Adrenal gland (tissue), 12 donors: ENCODE measurements around the gene BCL2. TPM values are rescaled to one million over a fixed set of nuclear protein-coding genes. Genes with fewer than 3 reads are reported as not detected.

Experiments used
- DNase-seq, 7 donors: peaks; one replicate each; pipeline ENCODE4 v3.0.0-alpha.2; 2019 to 2020
- H3K27ac ChIP-seq, 5 donors: fragments of 200-600 bp; sonication (generic) in 4 of 5; 1 replicate in 3 of 5; 2 replicates in 2 of 5; pipeline versions ENCODE4 v1.5.1 to v1.8.0; 2016 to 2020; ENCODE audit warnings: mild to moderate bottlenecking in 1 of 5
- H3K27me3 ChIP-seq: fragments of 200-600 bp; 2 replicates; pipeline ENCODE4 v1.8.0; 2021
- H3K36me3 ChIP-seq, 2 donors: fragments of 200-600 bp; replicated peaks in 1 of 2; 1 replicate in 1 of 2; 2 replicates in 1 of 2; pipeline versions ENCODE4 v1.5.1 to v1.8.0; 2018 to 2022
- H3K4me1 ChIP-seq, 2 donors: fragments of 200-600 bp; replicated peaks in 1 of 2; 1 replicate in 1 of 2; 2 replicates in 1 of 2; pipeline versions ENCODE4 v1.5.1 to v1.8.0; 2018 to 2021
- H3K4me3 ChIP-seq, 4 donors: fragments of 200-600 bp; sonication (generic) in 3 of 4; one replicate each; pipeline ENCODE4 v1.5.1; 2016 to 2018
- H3K9me3 ChIP-seq, 3 donors: fragments of 200-600 bp; sonication (generic) in 1 of 3; replicated peaks in 1 of 3; 1 replicate in 2 of 3; 2 replicates in 1 of 3; pipeline versions ENCODE4 v1.5.1 to v1.8.0; 2016 to 2021
- POLR2A ChIP-seq, 2 donors: fragments of 450-650 bp; IDR thresholded peaks; one replicate each; pipeline ENCODE4 v1.6.1; 2017; ENCODE audit warnings: antibody characterized with exemption in 2 of 2, mild to moderate bottlenecking in 2 of 2, moderate library complexity in 1 of 2
- WGBS, 4 donors: extraction: QIAGEN DNeasy Blood & Tissue Kit in 2 of 4; methylation state at CpG; one replicate each; pipeline versions ENCODE4 v1.1.5 to v1.1.7; 2013 to 2017; 5-methylcytosine and 5-hydroxymethylcytosine counted together
- intact Hi-C, 2 donors: fragments of 100-400 bp; cut with DNase I; formaldehyde crosslinking; loops; one replicate each; pipeline versions ENCODE4 v1.14.1 to v1.15.0; 2022 to 2023
- polyA plus RNA-seq, 3 donors: library from polyadenylated mRNA; stranded (reverse); fragments of 200-250 nt in 2 of 3; fragments of 350-450 nt in 1 of 3; fragmentation: Illumina TruSeq in 1 of 3; extraction: RNeasy Lipid Tissue Mini Kit (QIAGEN cat#74804) in 1 of 3; gene quantifications; one replicate each; pipeline ENCODE4 v1.2.3, GENCODE V29; 2013 to 2014
- total RNA-seq, 9 donors: library from RNA; depleted of rRNA in 4 of 9; stranded (reverse); fragments of >200 nt in 4 of 9; fragments of 120-200 nt in 1 of 9; fragmentation: NEBNext Ultra II Directional in 1 of 9; extraction: Animal tissue kit (Norgen Biotek cat#: 25700) in 1 of 9; gene quantifications; one replicate each; pipeline versions ENCODE4 v1.1.0 to v1.2.4, GENCODE V29; 2013 to 2023
- TF ChIP-seq, protein P1 (sequence below), 6 experiments: fragments of 450-650 bp in 4 of 6; fragments of 200-600 bp in 2 of 6; sonication (generic) in 1 of 6; IDR thresholded peaks; 1 replicate in 5 of 6; 2 replicates in 1 of 6; pipeline versions ENCODE4 v1.5.1 to v1.8.0; 2016 to 2021; ENCODE audit warnings: antibody characterized with exemption in 6 of 6, mild to moderate bottlenecking in 2 of 6, moderate library complexity in 1 of 6
- donor health status: healthy with polysubstance abuse.
- donor health status: Bipolar disorder and iron deficiency.
- donor health status: DM: yes; HTN: yes; CAD: no.
- donor health status: DM: no; HTN: no; CAD: no.
- donor health status: DM: no; HTN: no; CAD: no.
- donor health status: DM: yes; HTN: yes; CAD: no.

BCL2 gene
- total and polyA plus RNA-seq, 12 donors: 0.85 to 7.7 (median 3.4) TPM

DNA sequence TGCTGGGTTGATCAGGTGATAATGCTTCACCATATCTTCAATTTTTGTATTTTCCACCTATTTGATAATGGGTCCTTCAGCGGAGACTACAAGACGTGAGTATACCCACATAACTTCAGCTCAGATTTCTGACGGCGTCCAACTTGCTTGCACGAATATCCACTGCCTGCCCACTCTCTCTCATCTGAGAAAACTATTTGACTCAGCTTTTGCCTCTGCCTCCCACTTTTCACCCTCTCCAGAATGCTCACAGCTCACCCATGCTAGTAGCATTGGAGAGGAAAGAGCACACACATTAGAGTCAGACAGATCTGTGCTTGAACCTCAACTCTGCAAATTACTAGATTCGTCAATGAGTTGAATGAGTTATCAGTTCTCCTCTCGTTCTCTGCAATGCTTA is 166.8 kb downstream of the BCL2 start:
- no peak for DNase-seq
- H3K36me3 ChIP-seq: no peaks in the 10 kb centered on the region

DNA sequence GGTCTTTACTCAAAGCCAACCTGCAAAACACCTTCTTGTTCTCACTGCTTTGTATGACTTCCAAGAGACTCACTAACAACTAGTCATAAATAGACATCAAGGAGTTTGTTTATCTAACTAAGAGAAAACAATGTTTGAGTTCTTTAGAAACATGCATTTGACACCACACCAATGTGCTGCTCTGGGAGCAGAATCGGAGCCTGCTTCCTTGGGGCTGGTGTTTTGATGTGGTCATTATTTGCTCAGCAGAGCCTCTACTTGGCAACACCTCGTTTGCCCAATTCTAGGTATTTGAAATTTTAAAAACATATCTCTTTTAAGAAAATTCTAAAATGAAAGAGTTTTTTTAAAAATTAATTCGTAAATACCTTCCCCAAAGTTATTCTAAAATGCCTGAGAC is 167.5 kb downstream of the BCL2 start:
- H3K4me3 ChIP-seq: no peak overlapping the region
- 61 to 86% (median 80%) methylated on average over 3 of the region's 3 CpGs for WGBS, 4 donors
- H3K9me3 ChIP-seq: no peaks in the 10 kb centered on the region
- H3K4me1 ChIP-seq: no peaks in the 10 kb centered on the region
- intact Hi-C loops: loop anchor here in 1 of 2 donors (10.0 kb wide), 1 partner anchor 137 kb away; no protein-coding TSS in a partner anchor
- TF ChIP-seq, protein P1, sequence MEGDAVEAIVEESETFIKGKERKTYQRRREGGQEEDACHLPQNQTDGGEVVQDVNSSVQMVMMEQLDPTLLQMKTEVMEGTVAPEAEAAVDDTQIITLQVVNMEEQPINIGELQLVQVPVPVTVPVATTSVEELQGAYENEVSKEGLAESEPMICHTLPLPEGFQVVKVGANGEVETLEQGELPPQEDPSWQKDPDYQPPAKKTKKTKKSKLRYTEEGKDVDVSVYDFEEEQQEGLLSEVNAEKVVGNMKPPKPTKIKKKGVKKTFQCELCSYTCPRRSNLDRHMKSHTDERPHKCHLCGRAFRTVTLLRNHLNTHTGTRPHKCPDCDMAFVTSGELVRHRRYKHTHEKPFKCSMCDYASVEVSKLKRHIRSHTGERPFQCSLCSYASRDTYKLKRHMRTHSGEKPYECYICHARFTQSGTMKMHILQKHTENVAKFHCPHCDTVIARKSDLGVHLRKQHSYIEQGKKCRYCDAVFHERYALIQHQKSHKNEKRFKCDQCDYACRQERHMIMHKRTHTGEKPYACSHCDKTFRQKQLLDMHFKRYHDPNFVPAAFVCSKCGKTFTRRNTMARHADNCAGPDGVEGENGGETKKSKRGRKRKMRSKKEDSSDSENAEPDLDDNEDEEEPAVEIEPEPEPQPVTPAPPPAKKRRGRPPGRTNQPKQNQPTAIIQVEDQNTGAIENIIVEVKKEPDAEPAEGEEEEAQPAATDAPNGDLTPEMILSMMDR (IDR thresholded peaks at IDR 0.05): no peak
- no peak for TF ChIP-seq POLR2A (IDR thresholded peaks at IDR 0.05)
- H3K36me3 ChIP-seq: no peaks in the 10 kb centered on the region
- H3K27ac ChIP-seq: no peak overlapping the region
- H3K27me3 ChIP-seq: no peaks in the 10 kb centered on the region
- DNase-seq: no peak

More for the DNA sequence above, 166.8 kb downstream of the BCL2 start:
- 89 to 93% (median 92%) methylated on average over 7 of the region's 7 CpGs for WGBS, 4 donors
- Histone ChIP-seq H3K4me1 (no peaks in the 10 kb centered on the region), H3K27me3 (no peaks in the 10 kb centered on the region), H3K9me3 (no peaks in the 10 kb centered on the region), H3K4me3 (no peak overlapping the region), H3K27ac (no peak overlapping the region)
- intact Hi-C loops: loop anchor here in 1 of 2 donors (10.0 kb wide), 1 partner anchor 138 kb away; no protein-coding TSS in a partner anchor
- TF ChIP-seq POLR2A (IDR thresholded peaks at IDR 0.05): no peak
- TF ChIP-seq, protein P1 (IDR thresholded peaks at IDR 0.05): no peak

DNA sequence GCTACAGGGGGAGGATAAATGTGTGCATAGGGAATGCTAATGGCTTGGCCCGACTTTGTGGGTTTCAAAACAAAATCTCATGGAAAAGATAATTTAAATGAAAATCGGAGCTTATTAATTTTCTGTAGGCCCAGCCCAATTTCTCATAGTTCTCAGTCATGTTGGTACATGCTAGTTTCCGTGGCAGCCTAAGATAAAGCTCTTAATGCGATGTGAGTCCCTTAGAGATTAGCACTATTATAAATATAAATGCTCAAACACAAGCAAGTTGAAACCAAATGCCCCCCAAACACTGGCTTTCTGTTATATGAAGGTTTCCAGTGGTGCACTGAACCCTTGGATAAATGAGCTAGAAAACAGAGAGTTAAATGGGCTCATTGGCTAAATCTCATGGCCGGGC is 168.0 kb downstream of the BCL2 start:
- 84 to 91% (median 88%) methylated on average over 5 of the region's 5 CpGs for WGBS, 4 donors
- no peak for DNase-seq
- intact Hi-C loops: loop anchor here in 1 of 2 donors (10.0 kb wide), 1 partner anchor 137 kb away; no protein-coding TSS in a partner anchor
- H3K27ac ChIP-seq: no peak overlapping the region
- no peaks in the 10 kb centered on the region for H3K9me3 ChIP-seq
- TF ChIP-seq, protein P1 (IDR thresholded peaks at IDR 0.05): no peak
- TF ChIP-seq POLR2A (IDR thresholded peaks at IDR 0.05): no peak
- no peaks in the 10 kb centered on the region for H3K4me1 ChIP-seq
- no peak overlapping the region for H3K4me3 ChIP-seq
- no peaks in the 10 kb centered on the region for H3K27me3 ChIP-seq
- H3K36me3 ChIP-seq: no peaks in the 10 kb centered on the region

DNA sequence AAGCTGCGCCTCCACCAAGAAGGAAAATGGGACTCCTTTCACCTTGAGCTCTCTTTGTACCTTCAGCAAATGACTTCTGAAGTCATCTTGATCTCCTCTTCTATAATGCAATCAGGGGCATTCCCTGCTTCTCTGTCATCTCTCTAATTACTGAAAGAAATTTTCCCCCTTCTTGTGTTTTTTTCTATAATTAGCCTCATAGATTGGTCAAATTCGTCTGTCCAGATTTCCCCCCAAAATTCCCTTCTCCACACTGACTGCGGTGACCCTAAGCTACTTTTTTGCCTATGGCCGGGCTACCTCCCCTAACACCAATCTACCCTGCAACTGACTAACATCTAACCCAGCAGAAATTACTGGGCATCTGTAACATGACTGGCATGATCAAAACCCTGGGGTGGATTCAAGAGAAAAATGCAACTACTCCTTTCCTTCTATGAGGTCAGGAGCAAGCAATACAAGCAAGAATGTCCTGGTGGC is 168.6 kb downstream of the BCL2 start:
- Histone ChIP-seq H3K27ac (no peak overlapping the region), H3K36me3 (no peaks in the 10 kb centered on the region), H3K9me3 (no peaks in the 10 kb centered on the region), H3K4me3 (no peak overlapping the region), H3K4me1 (no peaks in the 10 kb centered on the region), H3K27me3 (no peaks in the 10 kb centered on the region)
- TF ChIP-seq, protein P1 (IDR thresholded peaks at IDR 0.05): no peak
- TF ChIP-seq POLR2A (IDR thresholded peaks at IDR 0.05): no peak
- WGBS, 4 donors: 84 to 90% (median 89%) methylated on average over 4 of the region's 4 CpGs
- intact Hi-C loops: loop anchor here in 1 of 2 donors (10.0 kb wide), 1 partner anchor 136 kb away; no protein-coding TSS in a partner anchor
- no peak for DNase-seq
